Endothelial cell of umbilical vein (primary cell): ENCODE measurements around the gene H1-8. TPM values are rescaled to one million over a fixed set of nuclear protein-coding genes. Genes with fewer than 3 reads are reported as not detected.

ENCODE experiments used
- BruUV-seq: library from RNA; stranded (reverse); fragments of 400-500 nt; replicated peaks from 2 replicates; lab custom pipeline; 2021; lab: Mats Ljungman, UMichigan
- CTCF ChIA-PET: fragments of 300-600, 350-600 bp; sonication (Branson Sonifier 250); formaldehyde crosslinking; loops from one replicate; lab custom pipeline; 2021; ENCODE audit warnings: antibody characterized with exemption, inconsistent platforms; lab: Charles Lee
- POLR2A ChIA-PET: fragments of 300-600, 350-600 bp; sonication (Branson Sonifier 250); formaldehyde crosslinking; loops from one replicate; lab custom pipeline; 2021; ENCODE audit warnings: antibody characterized with exemption, inconsistent platforms; lab: Charles Lee
- DNase-seq: peaks from one replicate; pipeline ENCODE4 v3.0.0-alpha.2; 2011; ENCODE audit warnings: low read depth, low spot score
- FAIRE-seq: peaks from 2 replicates; lab custom pipeline; 2011; peaks lifted over from hg19 to GRCh38; lab: Jason Lieb, UNC
- H2AFZ ChIP-seq: 2 replicates; pipeline ENCODE4 v1.6.0; 2012; ENCODE audit warnings: low read depth, low read length, control low read depth, inconsistent platforms
- H3K27ac ChIP-seq: 2 replicates; pipeline ENCODE4 v1.5.1; 2011; ENCODE audit warnings: low read depth, mild to moderate bottlenecking, control low read depth, low read length, moderate library complexity; ENCODE audit not compliant: insufficient read depth
- H3K27me3 ChIP-seq, 2 experiments: 2 replicates each; pipeline versions ENCODE4 v1.6.0 to v1.6.1; 2011; ENCODE audit warnings: low read length in 2 of 2, mixed read lengths in 1 of 2; ENCODE audit not compliant: control insufficient read depth in 2 of 2, insufficient read depth in 2 of 2
- H3K36me3 ChIP-seq, 2 experiments: 2 replicates in 1 of 2; 3 replicates in 1 of 2; pipeline ENCODE4 v1.5.1; 2011; ENCODE audit warnings: low read length in 2 of 2, mild to moderate bottlenecking in 1 of 2, moderate library complexity in 1 of 2; ENCODE audit not compliant: control insufficient read depth in 2 of 2, insufficient read depth in 2 of 2; ENCODE audit errors: extremely low read depth in 1 of 2
- H3K4me1 ChIP-seq: 3 replicates; pipeline ENCODE4 v1.5.1; 2011; ENCODE audit warnings: mild to moderate bottlenecking, low read length; ENCODE audit not compliant: control insufficient read depth, insufficient read depth; ENCODE audit errors: extremely low read depth
- H3K4me2 ChIP-seq: 2 replicates; pipeline ENCODE4 v1.6.1; 2011; ENCODE audit warnings: low read length, control low read depth, mixed read lengths; ENCODE audit not compliant: insufficient read depth
- H3K4me3 ChIP-seq, 3 experiments: fragments of 200-600 bp in 1 of 3; sonication (generic), shearing (Covaris generic) in 1 of 3; replicated peaks in 1 of 3; 2 replicates each; pipeline ENCODE4 v1.5.1; 2011 to 2016; ENCODE audit warnings: control low read depth in 3 of 3, low read length in 3 of 3, mild to moderate bottlenecking in 2 of 3, inconsistent platforms in 1 of 3, low read depth in 1 of 3, moderate library complexity in 1 of 3; ENCODE audit not compliant: insufficient read depth in 1 of 3
- H3K79me2 ChIP-seq: 2 replicates; pipeline ENCODE4 v1.6.0; 2012; ENCODE audit warnings: low read length, inconsistent platforms; ENCODE audit not compliant: control insufficient read depth, insufficient read depth
- H3K9ac ChIP-seq: replicated peaks from 2 replicates; pipeline ENCODE3; 2011; ENCODE audit warnings: low read length, control low read depth; ENCODE audit not compliant: insufficient read depth; ENCODE audit errors: extremely low read depth
- H3K9me1 ChIP-seq: replicated peaks from 3 replicates; pipeline ENCODE4 v1.6.0; 2011; ENCODE audit warnings: mild to moderate bottlenecking, low read length; ENCODE audit not compliant: control insufficient read depth, insufficient read depth; ENCODE audit errors: extremely low read depth
- H3K9me3 ChIP-seq: replicated peaks from 2 replicates; pipeline ENCODE4 v1.5.1; 2012; ENCODE audit warnings: low read length, inconsistent platforms; ENCODE audit not compliant: control insufficient read depth, insufficient read depth
- H4K20me1 ChIP-seq: replicated peaks from 2 replicates; pipeline ENCODE3; 2011; ENCODE audit warnings: mild to moderate bottlenecking, low read length; ENCODE audit not compliant: control insufficient read depth, insufficient read depth; ENCODE audit errors: extremely low read depth
- EZH2 ChIP-seq: IDR thresholded peaks from 2 replicates; pipeline ENCODE4 v1.6.1; 2012; ENCODE audit warnings: borderline replicate concordance, low read depth, mild to moderate bottlenecking, moderate library complexity, low read length, inconsistent platforms; ENCODE audit not compliant: severe bottlenecking
- FOS ChIP-seq: IDR thresholded peaks from 2 replicates; pipeline ENCODE4 v1.6.1; 2011; ENCODE audit warnings: mild to moderate bottlenecking, low read length, moderate library complexity, borderline replicate concordance; ENCODE audit not compliant: insufficient read depth
- GATA2 ChIP-seq: IDR thresholded peaks from 2 replicates; pipeline ENCODE4 v1.7.0; 2011; ENCODE audit warnings: low read depth, mild to moderate bottlenecking, moderate library complexity, mixed read lengths, low read length; ENCODE audit not compliant: insufficient read length, insufficient read depth
- JUN ChIP-seq: IDR thresholded peaks from 2 replicates; pipeline ENCODE4 v1.6.1; 2011; ENCODE audit warnings: borderline replicate concordance, low read depth; ENCODE audit not compliant: insufficient read length, insufficient read depth
- MYC ChIP-seq: IDR thresholded peaks from one replicate; pipeline ENCODE4 v1.6.1; 2011; ENCODE audit warnings: mild to moderate bottlenecking, low read depth, low read length
- POLR2A ChIP-seq: IDR thresholded peaks from 2 replicates; pipeline ENCODE4 v1.6.1; 2012; ENCODE audit warnings: low read depth, mild to moderate bottlenecking, control low read depth, low read length
- POLR2AphosphoS5 ChIP-seq: IDR thresholded peaks from 2 replicates; pipeline ENCODE4 v1.6.1; 2012; ENCODE audit warnings: low read depth, mild to moderate bottlenecking, control low read depth, low read length, moderate library complexity; ENCODE audit not compliant: insufficient read depth
- dilution Hi-C: fragments of 300-500 bp; cut with MboI; formaldehyde crosslinking; loops from one replicate; pipeline ENCODE4 v1.15.0; 2019; ENCODE audit warnings: low sequenced_read_pairs; ENCODE audit not compliant: extremely low pct_ligation_motif_present
- intact Hi-C: fragments of 100-400 bp; cut with micrococcal nuclease; formaldehyde crosslinking; loops from one replicate; pipeline ENCODE4 v1.10.0; 2022
- polyA plus RNA-seq, 4 experiments: library from polyadenylated mRNA; depleted of rRNA in 3 of 4; stranded (reverse) in 3 of 4; unstranded in 1 of 4; fragments of >200 nt; gene quantifications; 2 replicates each; pipeline versions ENCODE4 v1.2.1 to v1.2.3, GENCODE V29; 2011 to 2012; ENCODE audit warnings: missing spikeins in 1 of 4
- total RNA-seq: library from RNA; stranded (reverse); gene quantifications from 2 replicates; pipeline ENCODE4 v1.2.3, GENCODE V29; 2021
- TF ChIP-seq, protein P1 (sequence below), 2 donors: IDR thresholded peaks; 1 replicate in 1 of 2; 2 replicates in 1 of 2; pipeline ENCODE4 v1.5.1; 2011; ENCODE audit warnings: low read length in 2 of 2, mild to moderate bottlenecking in 2 of 2, moderate library complexity in 2 of 2, control low read depth in 1 of 2, inconsistent platforms in 1 of 2, low read depth in 1 of 2; ENCODE audit not compliant: insufficient read depth in 1 of 2; ENCODE audit errors: extremely low read depth in 1 of 2
- TF ChIP-seq, protein P2 (sequence below): IDR thresholded peaks from 2 replicates; pipeline ENCODE4 v1.6.1; 2011; ENCODE audit not compliant: insufficient read depth, insufficient read length

Gene H1-8
- total and polyA plus RNA-seq, 2 donors (not counting 3 experiments of a cell fraction or from before 2014, with no cell fraction given), result not detected

DNA sequence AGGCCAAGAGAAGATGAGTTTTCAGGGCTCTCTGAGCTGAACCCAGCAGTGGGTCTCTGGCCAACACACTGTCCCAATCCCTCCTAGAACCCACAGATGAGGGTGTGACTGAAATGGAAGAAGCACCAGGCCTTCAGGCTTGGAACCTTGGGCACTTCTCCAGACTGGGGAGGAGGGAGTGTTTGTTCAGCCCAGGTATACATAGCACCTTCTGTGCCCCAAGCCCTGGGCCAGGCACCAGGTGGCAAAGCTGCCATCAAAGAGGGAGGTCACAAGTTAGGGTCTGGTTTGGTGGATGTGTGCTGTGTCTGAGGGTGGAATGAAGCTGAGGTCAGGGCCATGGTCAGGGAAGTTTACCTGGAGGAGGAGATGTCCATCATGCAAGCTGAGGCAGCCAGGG is 30.4 kb upstream of the H1-8 start:
- H3K27me3 ChIP-seq, result no peaks in the 10 kb centered on the region
- BruUV-seq, result no TSS peak
- CTCF ChIA-PET, result interaction anchor here (1.3 kb wide), 1 partner anchor 14 kb away, joined by 3 read pairs; no protein-coding TSS in a partner anchor
- no peak overlapping the region for H3K27ac ChIP-seq
- FAIRE-seq (no peak), DNase-seq (no peak)
- H2AFZ ChIP-seq, result no peak overlapping the region
- no peaks in the 10 kb centered on the region for H3K9me3 ChIP-seq
- no peak for TF ChIP-seq POLR2AphosphoS5
- H3K79me2 ChIP-seq, result no peaks in the 10 kb centered on the region
- H3K4me3 ChIP-seq, result no peak overlapping the region
- H3K9me1 ChIP-seq, result no peaks in the 10 kb centered on the region
- dilution Hi-C loops, result no loop called here
- H4K20me1 ChIP-seq, result no peaks in the 10 kb centered on the region
- POLR2A ChIA-PET, result no interaction called here
- no peak overlapping the region for H3K9ac ChIP-seq
- H3K4me1 ChIP-seq, result no peaks in the 10 kb centered on the region
- intact Hi-C loops, result no loop called here
- peaks cover 0 to 15% of the 10 kb centered on the region in 2 experiments for H3K36me3 ChIP-seq
- no peak overlapping the region for H3K4me2 ChIP-seq

DNA sequence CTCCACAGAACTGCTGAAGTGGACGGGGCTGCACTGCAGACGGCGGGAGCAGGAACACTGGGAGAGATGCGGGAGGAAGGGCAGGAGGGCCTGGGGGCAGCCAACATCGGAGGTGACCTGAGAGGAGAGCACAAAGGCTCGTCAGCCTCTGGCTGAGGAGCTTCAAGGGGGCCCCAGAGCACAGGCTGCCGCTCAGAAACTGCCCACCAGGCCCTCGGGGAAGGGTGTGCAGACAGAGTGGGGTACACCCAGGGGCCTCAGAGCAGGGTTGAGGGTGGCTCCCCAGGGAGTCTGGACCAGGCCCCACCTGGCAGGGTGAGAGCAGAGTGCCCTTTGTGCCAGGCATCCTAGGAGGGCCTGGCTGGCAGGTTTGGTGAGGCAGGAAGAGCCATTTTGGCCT is 29.3 kb upstream of the H1-8 start:
- dilution Hi-C loops, result no loop called here
- ChIA-PET POLR2A (no interaction called here), CTCF (no interaction called here)
- Histone ChIP-seq H3K9me1 (no peaks in the 10 kb centered on the region), H3K9me3 (no peaks in the 10 kb centered on the region), H3K79me2 (no peaks in the 10 kb centered on the region), H4K20me1 (no peaks in the 10 kb centered on the region), H3K4me3 (no peak overlapping the region), H3K27me3 (no peaks in the 10 kb centered on the region), H2AFZ (no peak overlapping the region), H3K4me2 (no peak overlapping the region), H3K27ac (no peak overlapping the region), H3K36me3 (peaks cover 0 to 17% of the 10 kb centered on the region in 2 experiments), H3K9ac (no peak overlapping the region), H3K4me1 (no peaks in the 10 kb centered on the region)
- intact Hi-C loops, result no loop called here
- DNase-seq (no peak), FAIRE-seq (no peak)
- TF ChIP-seq MYC (no peak), EZH2 (no peak), POLR2AphosphoS5 (no peak), POLR2A (no peak), GATA2 (no peak), FOS (no peak), JUN (no peak)
- TF ChIP-seq, protein P1, sequence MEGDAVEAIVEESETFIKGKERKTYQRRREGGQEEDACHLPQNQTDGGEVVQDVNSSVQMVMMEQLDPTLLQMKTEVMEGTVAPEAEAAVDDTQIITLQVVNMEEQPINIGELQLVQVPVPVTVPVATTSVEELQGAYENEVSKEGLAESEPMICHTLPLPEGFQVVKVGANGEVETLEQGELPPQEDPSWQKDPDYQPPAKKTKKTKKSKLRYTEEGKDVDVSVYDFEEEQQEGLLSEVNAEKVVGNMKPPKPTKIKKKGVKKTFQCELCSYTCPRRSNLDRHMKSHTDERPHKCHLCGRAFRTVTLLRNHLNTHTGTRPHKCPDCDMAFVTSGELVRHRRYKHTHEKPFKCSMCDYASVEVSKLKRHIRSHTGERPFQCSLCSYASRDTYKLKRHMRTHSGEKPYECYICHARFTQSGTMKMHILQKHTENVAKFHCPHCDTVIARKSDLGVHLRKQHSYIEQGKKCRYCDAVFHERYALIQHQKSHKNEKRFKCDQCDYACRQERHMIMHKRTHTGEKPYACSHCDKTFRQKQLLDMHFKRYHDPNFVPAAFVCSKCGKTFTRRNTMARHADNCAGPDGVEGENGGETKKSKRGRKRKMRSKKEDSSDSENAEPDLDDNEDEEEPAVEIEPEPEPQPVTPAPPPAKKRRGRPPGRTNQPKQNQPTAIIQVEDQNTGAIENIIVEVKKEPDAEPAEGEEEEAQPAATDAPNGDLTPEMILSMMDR (IDR thresholded peaks at IDR 0.05; ENCODE audit: extremely low read depth in 1 of 2, insufficient read depth in 1 of 2, low read depth in 1 of 2, low read length in 2 of 2), result no peak
- TF ChIP-seq, protein P2, sequence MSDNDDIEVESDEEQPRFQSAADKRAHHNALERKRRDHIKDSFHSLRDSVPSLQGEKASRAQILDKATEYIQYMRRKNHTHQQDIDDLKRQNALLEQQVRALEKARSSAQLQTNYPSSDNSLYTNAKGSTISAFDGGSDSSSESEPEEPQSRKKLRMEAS, result no peak
- no TSS peak for BruUV-seq
